ENCODE data around the gene PODXL2. TPM values are rescaled to one million over a fixed set of nuclear protein-coding genes. Genes with fewer than 3 reads are reported as not detected.

The PODXL2 gene
- polyA plus RNA-seq, 1 donor (not counting 4 experiments of a cell fraction or from before 2014, with no cell fraction given) = 1.6 TPM

DNA sequence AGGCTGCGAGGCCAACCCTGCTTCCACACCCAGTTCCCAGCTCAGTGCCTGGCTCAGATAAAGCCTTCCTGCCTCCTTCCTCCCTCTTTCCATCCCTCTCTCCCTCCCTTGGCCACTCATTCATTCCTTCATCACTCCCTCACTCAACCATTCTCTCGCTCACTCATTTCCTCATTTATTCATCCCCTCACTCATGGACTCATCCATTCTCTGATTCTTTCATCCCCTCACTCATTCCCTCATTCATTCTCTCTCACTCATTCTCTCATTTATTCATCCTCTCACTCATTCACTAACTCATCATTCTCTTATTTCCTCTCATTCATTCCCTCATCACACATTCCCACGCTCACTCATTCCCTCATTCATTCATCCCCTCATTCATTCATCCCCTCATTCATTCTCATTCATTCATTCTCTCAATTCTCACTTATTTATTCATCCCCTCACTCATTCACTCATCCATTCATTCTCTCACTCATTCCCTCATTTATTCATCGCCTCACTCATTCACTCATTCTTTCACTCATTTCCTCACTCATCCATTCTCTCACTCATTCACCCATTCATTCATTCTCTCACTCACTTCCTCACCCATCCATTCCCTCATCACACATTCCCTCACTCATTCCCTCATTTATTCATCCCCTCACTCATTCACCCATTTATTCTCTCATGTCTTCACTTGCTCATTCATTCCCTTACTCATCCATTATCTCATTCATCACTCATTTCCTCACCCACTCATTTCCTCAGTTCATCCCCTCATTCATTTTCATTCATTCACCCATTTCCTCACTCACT is 56.9 kb downstream of the PODXL2 start:
- Histone ChIP-seq H3K27ac (ENCODE audit: control insufficient read depth, insufficient read depth, low read length) (no peak overlapping the region), H4K20me1 (ENCODE audit: control insufficient read depth, extremely low read depth, insufficient read depth, low read length) (no peaks in the 10 kb centered on the region), H3K9me1 (ENCODE audit: control insufficient read depth, extremely low read depth, insufficient read depth, low read length) (no peaks in the 10 kb centered on the region), H3K4me3 (ENCODE audit: control insufficient read depth in 2 of 3, extremely low read depth in 1 of 3, insufficient read depth in 2 of 3, low read depth in 1 of 3, low read length in 3 of 3) (no peak overlapping the region), H3K36me3 (ENCODE audit: control insufficient read depth in 2 of 2, extremely low read depth in 1 of 2, insufficient read depth in 2 of 2, low read length in 2 of 2) (no peaks in the 10 kb centered on the region), H3K4me1 (ENCODE audit: control insufficient read depth, extremely low read depth, insufficient read depth, low read length) (peaks cover 27% of the 10 kb centered on the region), H2AFZ (ENCODE audit: control insufficient read depth, low read length) (no peak overlapping the region), H3K4me2 (ENCODE audit: control insufficient read depth, extremely low read depth, insufficient read depth, low read depth, low read length) (no peak overlapping the region), H3K79me2 (ENCODE audit: control insufficient read depth, insufficient read depth, low read length) (no peaks in the 10 kb centered on the region), H3K27me3 (ENCODE audit: control insufficient read depth, extremely low read depth, insufficient read depth, low read length) (no peaks in the 10 kb centered on the region), H3K9me3 (ENCODE audit: control insufficient read depth, low read depth, low read length) (no peaks in the 10 kb centered on the region), H3K9ac (ENCODE audit: control insufficient read depth, extremely low read depth, insufficient read depth, low read length) (no peak overlapping the region)
- dilution Hi-C loops (cut with MboI; ENCODE audit: extremely low pct_ligation_motif_present, low sequenced_read_pairs) = no loop called here
- DNase-seq (ENCODE audit: low read depth, low spot score) (no peak), FAIRE-seq (no peak)
- no peak for TF ChIP-seq EZH2 (IDR thresholded peaks at IDR 0.05; ENCODE audit: low read length)
- TF ChIP-seq, protein P1, sequence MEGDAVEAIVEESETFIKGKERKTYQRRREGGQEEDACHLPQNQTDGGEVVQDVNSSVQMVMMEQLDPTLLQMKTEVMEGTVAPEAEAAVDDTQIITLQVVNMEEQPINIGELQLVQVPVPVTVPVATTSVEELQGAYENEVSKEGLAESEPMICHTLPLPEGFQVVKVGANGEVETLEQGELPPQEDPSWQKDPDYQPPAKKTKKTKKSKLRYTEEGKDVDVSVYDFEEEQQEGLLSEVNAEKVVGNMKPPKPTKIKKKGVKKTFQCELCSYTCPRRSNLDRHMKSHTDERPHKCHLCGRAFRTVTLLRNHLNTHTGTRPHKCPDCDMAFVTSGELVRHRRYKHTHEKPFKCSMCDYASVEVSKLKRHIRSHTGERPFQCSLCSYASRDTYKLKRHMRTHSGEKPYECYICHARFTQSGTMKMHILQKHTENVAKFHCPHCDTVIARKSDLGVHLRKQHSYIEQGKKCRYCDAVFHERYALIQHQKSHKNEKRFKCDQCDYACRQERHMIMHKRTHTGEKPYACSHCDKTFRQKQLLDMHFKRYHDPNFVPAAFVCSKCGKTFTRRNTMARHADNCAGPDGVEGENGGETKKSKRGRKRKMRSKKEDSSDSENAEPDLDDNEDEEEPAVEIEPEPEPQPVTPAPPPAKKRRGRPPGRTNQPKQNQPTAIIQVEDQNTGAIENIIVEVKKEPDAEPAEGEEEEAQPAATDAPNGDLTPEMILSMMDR (optimal IDR thresholded peaks at IDR 0.05 in 1 of 3, IDR thresholded peaks at IDR 0.05 in 1 of 3, conservative IDR thresholded peaks at IDR 0.05 in 1 of 3; ENCODE audit: extremely low read depth in 1 of 3, insufficient read depth in 2 of 3, low read length in 3 of 3) = no peak

GRCh38 chr3:127686512-127686894 is 57.5 kb downstream of the PODXL2 start:
- FAIRE-seq (no peak), DNase-seq (ENCODE audit: low read depth, low spot score) (no peak)
- TF ChIP-seq EZH2 (IDR thresholded peaks at IDR 0.05; ENCODE audit: low read length) = no peak
- TF ChIP-seq, protein P1 (optimal IDR thresholded peaks at IDR 0.05 in 1 of 3, IDR thresholded peaks at IDR 0.05 in 1 of 3, conservative IDR thresholded peaks at IDR 0.05 in 1 of 3; ENCODE audit: extremely low read depth in 1 of 3, insufficient read depth in 2 of 3, low read length in 3 of 3) = no peak
- Histone ChIP-seq H3K27me3 (ENCODE audit: control insufficient read depth, extremely low read depth, insufficient read depth, low read length) (no peaks in the 10 kb centered on the region), H3K27ac (ENCODE audit: control insufficient read depth, insufficient read depth, low read length) (no peak overlapping the region), H3K36me3 (ENCODE audit: control insufficient read depth in 2 of 2, extremely low read depth in 1 of 2, insufficient read depth in 2 of 2, low read length in 2 of 2) (no peaks in the 10 kb centered on the region), H4K20me1 (ENCODE audit: control insufficient read depth, extremely low read depth, insufficient read depth, low read length) (no peaks in the 10 kb centered on the region), H3K4me2 (ENCODE audit: control insufficient read depth, extremely low read depth, insufficient read depth, low read depth, low read length) (no peak overlapping the region), H3K9me1 (ENCODE audit: control insufficient read depth, extremely low read depth, insufficient read depth, low read length) (no peaks in the 10 kb centered on the region), H2AFZ (ENCODE audit: control insufficient read depth, low read length) (no peak overlapping the region), H3K9me3 (ENCODE audit: control insufficient read depth, low read depth, low read length) (no peaks in the 10 kb centered on the region), H3K79me2 (ENCODE audit: control insufficient read depth, insufficient read depth, low read length) (no peaks in the 10 kb centered on the region), H3K4me3 (ENCODE audit: control insufficient read depth in 2 of 3, extremely low read depth in 1 of 3, insufficient read depth in 2 of 3, low read depth in 1 of 3, low read length in 3 of 3) (no peak overlapping the region), H3K4me1 (ENCODE audit: control insufficient read depth, extremely low read depth, insufficient read depth, low read length) (peaks cover 30% of the 10 kb centered on the region), H3K9ac (ENCODE audit: control insufficient read depth, extremely low read depth, insufficient read depth, low read length) (no peak overlapping the region)
- dilution Hi-C loops (cut with MboI; ENCODE audit: extremely low pct_ligation_motif_present, low sequenced_read_pairs) = no loop called here

Data from keratinocyte (primary cell).